PC-9 (cell line): ENCODE results near the gene NDUFAF4. TPM values are rescaled to one million over a fixed set of nuclear protein-coding genes. Genes with fewer than 3 reads are reported as not detected.

Source experiments
- BruUV-seq: library from RNA; stranded (reverse); fragments of 400-500 nt; replicated peaks from 2 replicates; lab custom pipeline; 2021; lab: Mats Ljungman, UMichigan
- CTCF ChIA-PET: fragments of 300-600 bp; sonication (Branson Sonifier 250); formaldehyde crosslinking; loops from one replicate; lab custom pipeline; 2022; ENCODE audit warnings: antibody characterized with exemption; lab: Charles Lee
- POLR2A ChIA-PET: fragments of 300-600 bp; sonication (Branson Sonifier 250); formaldehyde crosslinking; loops from one replicate; lab custom pipeline; 2022; ENCODE audit warnings: antibody characterized with exemption; ENCODE audit not compliant: unreplicated experiment; lab: Charles Lee
- DNase-seq, 2 experiments: peaks; one replicate each; pipeline versions ENCODE4 v3.0.0 to v3.0.0-alpha.2; 2015 to 2022; ENCODE audit warnings: mixed read lengths in 1 of 2
- H2AFZ ChIP-seq: fragments of 200-600 bp; sonication (generic); 2 replicates; pipeline ENCODE4 v1.8.1; 2017; ENCODE audit warnings: antibody characterized with exemption
- H3F3A ChIP-seq: fragments of 200-600 bp; sonication (generic); 2 replicates; pipeline ENCODE4 v1.8.1; 2017; ENCODE audit warnings: antibody characterized with exemption, mild to moderate bottlenecking, low read depth; ENCODE audit not compliant: insufficient read depth
- H3K27ac ChIP-seq: fragments of 200-600 bp; sonication (generic); 2 replicates; pipeline ENCODE4 v1.6.1; 2016; ENCODE audit warnings: mixed run types
- H3K27me3 ChIP-seq: fragments of 200-600 bp; sonication (generic); 2 replicates; pipeline ENCODE4 v1.6.1; 2016; ENCODE audit warnings: low read depth, mixed run types; ENCODE audit not compliant: insufficient read depth
- H3K36me3 ChIP-seq: fragments of 200-600 bp; sonication (generic); 2 replicates; pipeline ENCODE4 v1.6.1; 2016; ENCODE audit warnings: low read depth, mixed run types
- H3K4me1 ChIP-seq: fragments of 200-600 bp; sonication (generic); replicated peaks from 2 replicates; pipeline ENCODE4 v1.6.1; 2016; ENCODE audit warnings: mixed run types; ENCODE audit not compliant: insufficient read depth
- H3K4me2 ChIP-seq: fragments of 200-600 bp; sonication (generic); 2 replicates; pipeline ENCODE4 v1.6.1; 2017; ENCODE audit warnings: mixed run types
- H3K4me3 ChIP-seq: fragments of 200-600 bp; sonication (generic); 2 replicates; pipeline ENCODE4 v1.6.1; 2016; ENCODE audit warnings: mixed run types
- H3K79me2 ChIP-seq: fragments of 200-600 bp; sonication (generic); 2 replicates; pipeline ENCODE4 v1.6.1; 2017; ENCODE audit warnings: low read depth, mixed run types
- H3K9me2 ChIP-seq: fragments of 200-600 bp; sonication (generic); 2 replicates; pipeline ENCODE4 v1.8.1; 2017; ENCODE audit warnings: mild to moderate bottlenecking; ENCODE audit not compliant: insufficient read depth
- H3K9me3 ChIP-seq: fragments of 200-600 bp; sonication (generic); 2 replicates; pipeline ENCODE4 v1.8.1; 2016; ENCODE audit warnings: low read depth; ENCODE audit not compliant: insufficient read depth
- H4K20me1 ChIP-seq: fragments of 200-600 bp; sonication (generic); 2 replicates; pipeline ENCODE4 v1.8.1; 2017; ENCODE audit not compliant: insufficient read depth
- CTCF ChIP-seq: fragments of 200-600 bp; sonication (generic); conservative IDR thresholded peaks from 2 replicates; pipeline ENCODE4 v1.6.1; 2017; ENCODE audit warnings: mixed run types, antibody characterized with exemption, mild to moderate bottlenecking, moderate library complexity
- EZH2 ChIP-seq: fragments of 200-600 bp; sonication (generic); IDR thresholded peaks from 2 replicates; pipeline ENCODE4 v1.8.0; 2017; ENCODE audit warnings: antibody characterized with exemption, low read depth
- intact Hi-C: fragments of 100-400 bp; cut with micrococcal nuclease; formaldehyde crosslinking; loops from one replicate; pipeline ENCODE4 v1.10.0; 2022; ENCODE audit not compliant: unreplicated experiment
- total RNA-seq: library from RNA; stranded (reverse); gene quantifications from 2 replicates; pipeline ENCODE4 v1.2.3, GENCODE V29; 2021

NDUFAF4 gene
- total RNA-seq, 1 experiment from 2014 or later = 35.7 TPM

GRCh38 chr6:96939007-96939805, 41.5 kb upstream of the NDUFAF4 start:
- ChIA-PET POLR2A (interaction anchor here (0.6 kb wide), 1 partner anchor 144 kb away, joined by 3 read pairs; no protein-coding TSS in a partner anchor), CTCF (interaction anchor here (0.6 to 0.8 kb wide), 2 partner anchors 41 to 595 kb away, joined by 3 to 5 read pairs; no protein-coding TSS in a partner anchor)
- H3F3A ChIP-seq = peaks cover 25% of the 10 kb centered on the region
- intact Hi-C loops = loop anchor here (1.0 kb wide), 1 partner anchor 15 kb away; the partner anchor contains the start of gene KLHL32
- H3K9me2 ChIP-seq = no peaks in the 10 kb centered on the region
- H3K4me1 ChIP-seq = peaks cover 30% of the 10 kb centered on the region
- H4K20me1 ChIP-seq = no peaks in the 10 kb centered on the region
- no peak for TF ChIP-seq EZH2
- no peak for TF ChIP-seq CTCF
- peak overlapping the region; percentile 31 for H3K27ac ChIP-seq
- no peak overlapping the region for H2AFZ ChIP-seq
- no peaks in the 10 kb centered on the region for H3K27me3 ChIP-seq
- H3K79me2 ChIP-seq = no peaks in the 10 kb centered on the region
- BruUV-seq = no TSS peak
- peak overlapping the region; percentile 56 for H3K4me2 ChIP-seq
- no peak overlapping the region for H3K4me3 ChIP-seq
- 0 out of 2 replicates have a peak, but pooled peaks cover 4% of the 10 kb centered on the region for H3K9me3 ChIP-seq
- H3K36me3 ChIP-seq = no peaks in the 10 kb centered on the region
- DNase-seq = peak; percentile 56 to 87

- Histone ChIP-seq H3K4me2 (no peak overlapping the region), H3K9me2 (0 out of 2 replicates have a peak, but pooled peaks cover 5% of the 10 kb centered on the region), H2AFZ (no peak overlapping the region), H3K9me3 (no peaks in the 10 kb centered on the region), H3K4me1 (peaks cover 13% of the 10 kb centered on the region), H3K4me3 (no peak overlapping the region), H3K27me3 (no peaks in the 10 kb centered on the region), H3K27ac (no peak overlapping the region), H3K79me2 (no peaks in the 10 kb centered on the region), H3F3A (peaks cover 10% of the 10 kb centered on the region), H4K20me1 (no peaks in the 10 kb centered on the region), H3K36me3 (no peaks in the 10 kb centered on the region)
- ChIA-PET CTCF (no interaction called here), POLR2A (interaction anchor here (0.6 kb wide), 1 partner anchor 830 kb away, joined by 4 read pairs; no protein-coding TSS in a partner anchor)
- intact Hi-C loops = no loop called here
- BruUV-seq = no TSS peak
- DNase-seq = no peak
- no peak for TF ChIP-seq EZH2
- TF ChIP-seq CTCF = no peak
These were observed 36.4 kb upstream of the NDUFAF4 start for GRCh38 chr6:96934087-96934486.

- no peaks in the 10 kb centered on the region for H3K9me3 ChIP-seq
- H3K27ac ChIP-seq = no peak overlapping the region
- CTCF ChIA-PET = no interaction called here
- POLR2A ChIA-PET = no interaction called here
- no peak for DNase-seq
- no peaks in the 10 kb centered on the region for H4K20me1 ChIP-seq
- H3K9me2 ChIP-seq = 0 out of 2 replicates have a peak, but pooled peaks cover 5% of the 10 kb centered on the region
- H3K27me3 ChIP-seq = no peaks in the 10 kb centered on the region
- H3K36me3 ChIP-seq = no peaks in the 10 kb centered on the region
- H3K4me3 ChIP-seq = no peak overlapping the region
- H3F3A ChIP-seq = no peaks in the 10 kb centered on the region
- no peaks in the 10 kb centered on the region for H3K4me1 ChIP-seq
- H3K79me2 ChIP-seq = no peaks in the 10 kb centered on the region
- H2AFZ ChIP-seq = no peak overlapping the region
- intact Hi-C loops = no loop called here
- H3K4me2 ChIP-seq = no peak overlapping the region
- TF ChIP-seq CTCF (no peak), EZH2 (no peak)
- no TSS peak for BruUV-seq
These were observed 33.5 kb upstream of the NDUFAF4 start for GRCh38 chr6:96931198-96931597.
